ENCODE results near the gene SNX25. TPM values are rescaled to one million over a fixed set of nuclear protein-coding genes. Genes with fewer than 3 reads are reported as not detected.
"Not testable (repeated sequence)": the region's sequence is repeated elsewhere in the genome, so short reads cannot be mapped to it uniquely, and the experiment has no call there.

Gene SNX25
- polyA plus RNA-seq, 1 of the 3 experiments (the other 2 are of a cell fraction), result 8.5 TPM

GRCh38 chr4:185196437-185196836, 13.0 kb upstream of the SNX25 start:
- Histone ChIP-seq H3F3A (replicated peaks; ENCODE audit: insufficient read depth) (peaks cover 7% of the 10 kb centered on the region), H3K9ac (no peak overlapping the region), H3K79me2 (ENCODE audit: insufficient read depth) (peaks cover 95% of the 10 kb centered on the region), H3K9me3 (no peaks in the 10 kb centered on the region), H3K4me3 (ENCODE audit: low read depth in 2 of 2, low read length in 1 of 2) (no peak overlapping the region), H2AFZ (ENCODE audit: low read depth) (no peak overlapping the region), H3K4me1 (ENCODE audit: control insufficient read depth in 1 of 2, insufficient read depth in 2 of 2, low read depth in 1 of 2, low read length in 1 of 2) (no peaks in the 10 kb centered on the region), H3K27ac (ENCODE audit: low read depth in 2 of 2, low read length in 1 of 2) (no peak overlapping the region), H3K4me2 (no peak overlapping the region), H3K9me2 (no peaks in the 10 kb centered on the region), H4K20me1 (ENCODE audit: insufficient read depth) (no peaks in the 10 kb centered on the region), H3K27me3 (ENCODE audit: insufficient read depth) (no peaks in the 10 kb centered on the region), H3K36me3 (replicated peaks in 1 of 2; ENCODE audit: control insufficient read depth in 1 of 2, insufficient read depth in 2 of 2, low read length in 1 of 2) (peaks cover 0 to 22% of the 10 kb centered on the region in 2 experiments)
- POLR2A ChIA-PET, result interaction anchor here (1.4 kb wide), 1 partner anchor 10 kb away, joined by 4 read pairs; no protein-coding TSS in a partner anchor
- 73% methylated on average over 2 of the region's 2 CpGs for WGBS (ENCODE audit: low lambda C conversion rate)
- DNase-seq, result no peak
- CTCF ChIA-PET, result interaction anchor here (1.1 to 3.5 kb wide), 4 partner anchors 10 to 841 kb away, joined by 3 to 19 read pairs (median 4); no protein-coding TSS in a partner anchor
- TF ChIP-seq USF2 (IDR thresholded peaks at IDR 0.05; ENCODE audit: borderline replicate concordance, low read depth, low read length) (no peak), SIN3A (IDR thresholded peaks at IDR 0.05; ENCODE audit: borderline replicate concordance, low read depth, low read length) (no peak), MXI1 (IDR thresholded peaks at IDR 0.05; ENCODE audit: low read depth, low read length) (no peak), TAF1 (IDR thresholded peaks at IDR 0.05; ENCODE audit: borderline replicate concordance, low read depth, low read length) (no peak), CHD2 (IDR thresholded peaks at IDR 0.05; ENCODE audit: low read length, partially characterized antibody) (no peak), CTCF (IDR thresholded peaks at IDR 0.05) (no peak), REST (IDR thresholded peaks at IDR 0.05; ENCODE audit: low read depth, low read length) (no peak), RFX5 (IDR thresholded peaks at IDR 0.05; ENCODE audit: low read length) (no peak), FOSL2 (IDR thresholded peaks at IDR 0.05; ENCODE audit: borderline replicate concordance, low read depth) (0 out of 2 replicates have a peak, but pooled peaks have one; percentile 12), NFIC (IDR thresholded peaks at IDR 0.05; ENCODE audit: borderline replicate concordance) (no peak), TCF12 (IDR thresholded peaks at IDR 0.05) (peak; percentile 10; the same call in 1 of the 2 replicates), RXRA (IDR thresholded peaks at IDR 0.05; ENCODE audit: borderline replicate concordance, low read depth) (no peak), EP300 (IDR thresholded peaks at IDR 0.05; ENCODE audit: borderline replicate concordance in 1 of 2, low read depth in 1 of 2, low read length in 1 of 2) (no peak), JUND (IDR thresholded peaks at IDR 0.05) (peak; percentile 38; the same call in 1 of the 2 replicates), MEF2A (IDR thresholded peaks at IDR 0.05; ENCODE audit: borderline replicate concordance, low read depth) (no peak), NRF1 (IDR thresholded peaks at IDR 0.05; ENCODE audit: low read depth, low read length) (no peak), FOXM1 (IDR thresholded peaks at IDR 0.05; ENCODE audit: low read depth) (no peak)

GRCh38 chr4:185198189-185198588, 11.2 kb upstream of the SNX25 start:
- H3K9me3 ChIP-seq; H3K4me3 ChIP-seq (ENCODE audit: low read depth in 2 of 2, low read length in 1 of 2); H2AFZ ChIP-seq (ENCODE audit: low read depth); H3K4me2 ChIP-seq; H3K9me2 ChIP-seq; H3K27me3 ChIP-seq (ENCODE audit: insufficient read depth); H3K27ac ChIP-seq (ENCODE audit: low read depth in 2 of 2, low read length in 1 of 2); H3K9ac ChIP-seq; H4K20me1 ChIP-seq (ENCODE audit: insufficient read depth); DNase-seq; POLR2A ChIA-PET: not testable (repeated sequence)
- peaks cover 21% of the 10 kb centered on the region for H3F3A ChIP-seq (replicated peaks; ENCODE audit: insufficient read depth)
- H3K36me3 ChIP-seq (replicated peaks in 1 of 2; ENCODE audit: control insufficient read depth in 1 of 2, insufficient read depth in 2 of 2, low read length in 1 of 2), result peaks cover 0 to 22% of the 10 kb centered on the region in 2 experiments
- H3K79me2 ChIP-seq (ENCODE audit: insufficient read depth), result peaks cover 95% of the 10 kb centered on the region
- CTCF ChIA-PET, result interaction anchor here (3.5 kb wide), 1 partner anchor 15 kb away, joined by 19 read pairs; no protein-coding TSS in a partner anchor
- H3K4me1 ChIP-seq (ENCODE audit: control insufficient read depth in 1 of 2, insufficient read depth in 2 of 2, low read depth in 1 of 2, low read length in 1 of 2), result peaks cover 8 to 15% of the 10 kb centered on the region in 2 experiments; a peak in 2 of 4 replicates
- 97% methylated on average over 4 of the region's 4 CpGs for WGBS (ENCODE audit: low lambda C conversion rate)
